Naive thymus-derived CD8-positive, alpha-beta T cell (primary cell): ENCODE results near the gene ZNF175. TPM values are rescaled to one million over a fixed set of nuclear protein-coding genes. Genes with fewer than 3 reads are reported as not detected.
A peak's percentile ranks its signal among the peaks of the same experiment; 100 is the strongest.
"Not testable (repeated sequence)": the region's sequence is repeated elsewhere in the genome, so short reads cannot be mapped to it uniquely, and the experiment has no call there.

Experiments used
- ATAC-seq, 2 donors: fragments of 150-1000 bp; cut with Tn5 transposase in 1 of 2; sonication (Bioruptor Pico), chemical (Tn5 transposase) in 1 of 2; 1 replicate in 1 of 2; 2 replicates in 1 of 2; pipeline ENCODE4 v1.10.0; 2021; ENCODE audit warnings: mild to moderate bottlenecking in 2 of 2, moderate library complexity in 2 of 2
- POLR2A ChIA-PET: fragments of 350-600 bp; sonication (Branson Sonifier 250); formaldehyde crosslinking; loops from one replicate; lab custom pipeline; 2021; ENCODE audit warnings: antibody characterized with exemption; lab: Charles Lee
- DNase-seq, 10 donors: peaks; one replicate each; pipeline versions ENCODE4 v3.0.0 to v3.0.0-alpha.2; 2020 to 2022
- H3K27ac Mint-ChIP-seq, 10 donors: one replicate each; pipeline ENCODE4 v1.8.0; 2020 to 2022; ENCODE audit warnings: mild to moderate bottlenecking in 10 of 10, mixed read lengths in 10 of 10, moderate library complexity in 4 of 10, inconsistent platforms in 1 of 10
- H3K27me3 Mint-ChIP-seq, 5 donors: one replicate each; pipeline ENCODE4 v1.8.0; 2021 to 2022; ENCODE audit warnings: mixed read lengths in 5 of 5
- H3K36me3 Mint-ChIP-seq, 3 donors: one replicate each; pipeline ENCODE4 v1.8.0; 2020 to 2022; ENCODE audit warnings: mixed read lengths in 3 of 3, mild to moderate bottlenecking in 2 of 3, inconsistent platforms in 1 of 3
- H3K4me1 Mint-ChIP-seq, 4 donors: one replicate each; pipeline ENCODE4 v1.8.0; 2021 to 2022; ENCODE audit warnings: mixed read lengths in 4 of 4
- H3K4me3 Mint-ChIP-seq, 10 donors: one replicate each; pipeline ENCODE4 v1.8.0; 2020 to 2022; ENCODE audit warnings: mild to moderate bottlenecking in 10 of 10, mixed read lengths in 10 of 10, moderate library complexity in 6 of 10, inconsistent platforms in 1 of 10
- H3K9me3 Mint-ChIP-seq, 9 donors: one replicate each; pipeline ENCODE4 v1.8.0; 2020 to 2022; ENCODE audit warnings: mixed read lengths in 9 of 9, mild to moderate bottlenecking in 3 of 9, inconsistent platforms in 1 of 9, moderate library complexity in 1 of 9
- polyA plus RNA-seq, 3 donors: library from polyadenylated mRNA; unstranded; fragments of 300-500 nt; fragmentation: Illumina TruSeq; gene quantifications; one replicate each; pipeline ENCODE4 v1.2.3, GENCODE V29; 2021
- total RNA-seq, 8 experiments: library from RNA in 2 of 8; stranded (reverse) in 2 of 8; gene quantifications; one replicate each; pipeline ENCODE4 v1.2.3 and lab custom pipeline; 2021 to 2026

ZNF175 gene
- total and polyA plus RNA-seq, 5 experiments from 2014 or later, result 1.9 to 21.0 (median 3.7) TPM

DNA sequence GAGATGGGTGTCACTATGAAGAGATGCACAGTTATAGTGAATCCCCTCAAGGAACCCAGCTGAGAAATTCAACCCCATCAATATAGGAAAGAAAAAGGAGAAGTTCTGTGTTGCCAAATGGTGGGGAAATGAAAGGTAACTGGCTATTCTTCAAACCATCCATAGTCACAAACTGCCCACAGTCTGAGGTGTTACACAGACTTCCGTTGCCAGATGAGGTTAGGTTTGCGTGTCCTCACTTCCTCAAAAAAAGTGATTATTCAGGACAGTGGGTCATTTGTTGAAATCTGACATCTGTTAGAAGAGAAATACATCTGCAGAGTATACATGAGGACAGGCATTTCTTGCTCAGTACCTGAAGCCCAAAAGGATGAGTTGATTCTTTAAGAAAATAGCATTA is 50.1 kb downstream of the ZNF175 start:
- ATAC-seq (no peak), DNase-seq (no peak)
- H3K9me3 Mint-ChIP-seq, result peaks cover 0 to 4% (median 0%) of the 10 kb centered on the region in 9 donors
- peaks cover 0 to 8% (median 2%) of the 10 kb centered on the region in 4 donors for H3K4me1 Mint-ChIP-seq
- POLR2A ChIA-PET, result no interaction called here
- H3K27ac Mint-ChIP-seq, result no peak overlapping the region
- H3K36me3 Mint-ChIP-seq, result peaks cover 0 to 4% (median 0%) of the 10 kb centered on the region in 3 donors
- H3K4me3 Mint-ChIP-seq, result no peak overlapping the region
- peaks cover 15 to 36% (median 18%) of the 10 kb centered on the region in 5 donors for H3K27me3 Mint-ChIP-seq

DNA sequence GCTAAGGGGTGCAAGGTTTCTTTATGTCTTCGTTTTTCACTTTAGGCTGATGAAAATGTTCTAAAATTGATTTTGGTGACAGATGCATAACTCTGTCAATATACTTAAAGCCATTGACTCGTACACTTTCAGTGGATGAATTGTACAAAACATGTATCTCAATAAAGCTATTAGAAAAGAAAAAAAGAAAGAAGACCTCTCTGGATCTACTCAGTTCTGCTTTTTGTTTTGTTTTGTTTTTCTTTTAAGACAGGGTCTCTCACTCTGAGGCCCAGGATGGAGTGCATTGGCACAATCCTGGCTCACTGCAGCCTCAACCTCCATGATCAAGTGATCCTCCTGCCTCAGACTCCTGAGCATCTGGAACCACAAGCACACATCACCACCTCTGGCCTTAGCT is 55.6 kb downstream of the ZNF175 start:
- POLR2A ChIA-PET, result no interaction called here
- H3K9me3 Mint-ChIP-seq, result peaks cover 0 to 4% (median 0%) of the 10 kb centered on the region in 9 donors
- H3K4me3 Mint-ChIP-seq, result no peak overlapping the region
- DNase-seq, result no peak
- H3K27ac Mint-ChIP-seq, result no peak overlapping the region
- peaks cover 14 to 64% (median 32%) of the 10 kb centered on the region in 5 donors for H3K27me3 Mint-ChIP-seq
- ATAC-seq, result no peak
- H3K36me3 Mint-ChIP-seq, result peaks cover 0 to 4% (median 0%) of the 10 kb centered on the region in 3 donors
- H3K4me1 Mint-ChIP-seq, result peaks cover 0 to 17% (median under 1%) of the 10 kb centered on the region in 4 donors

DNA sequence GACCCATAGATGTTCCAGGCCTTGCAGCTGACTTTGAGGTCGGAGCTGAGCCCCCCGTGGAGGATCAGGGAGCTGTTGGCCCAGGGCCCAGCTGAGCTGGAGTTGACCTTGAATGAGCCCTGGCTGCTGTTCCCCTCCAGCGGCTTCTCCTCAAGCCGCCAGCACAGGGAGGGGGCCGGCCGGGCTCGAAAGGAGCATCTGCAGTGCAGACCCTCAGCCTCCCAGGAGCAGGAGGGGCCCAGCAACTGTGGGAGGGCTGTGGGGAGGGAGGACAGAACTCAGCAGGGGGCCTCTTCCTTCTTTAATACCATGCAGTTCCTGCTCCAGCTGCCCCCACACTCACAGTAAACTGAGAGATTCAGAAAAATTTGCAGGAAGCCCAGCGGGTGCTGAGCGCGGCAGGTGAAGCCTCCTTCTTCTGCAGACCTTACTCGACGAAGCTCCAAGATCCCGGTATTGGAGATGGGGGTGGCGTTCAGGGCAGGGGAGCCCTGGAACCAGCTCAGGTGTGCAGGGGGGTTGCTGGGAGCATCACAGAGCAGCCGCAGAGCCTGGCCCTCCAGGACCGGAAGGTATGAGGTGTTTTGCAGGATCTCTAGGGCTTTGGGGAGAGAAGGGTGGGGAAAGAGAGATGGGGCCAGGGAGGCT is 56.5 kb downstream of the ZNF175 start:
- POLR2A ChIA-PET, result no interaction called here
- Mint-ChIP-seq H3K27me3 (peaks cover 11 to 72% (median 32%) of the 10 kb centered on the region in 5 donors), H3K9me3 (peaks cover 0 to 2% (median 0%) of the 10 kb centered on the region in 9 donors), H3K27ac (no peak overlapping the region), H3K4me3 (no peak overlapping the region), H3K4me1 (peaks cover 0 to 17% (median under 1%) of the 10 kb centered on the region in 4 donors), H3K36me3 (peaks cover 0 to 4% (median 0%) of the 10 kb centered on the region in 3 donors)
- DNase-seq (no peak), ATAC-seq (no peak)

DNA sequence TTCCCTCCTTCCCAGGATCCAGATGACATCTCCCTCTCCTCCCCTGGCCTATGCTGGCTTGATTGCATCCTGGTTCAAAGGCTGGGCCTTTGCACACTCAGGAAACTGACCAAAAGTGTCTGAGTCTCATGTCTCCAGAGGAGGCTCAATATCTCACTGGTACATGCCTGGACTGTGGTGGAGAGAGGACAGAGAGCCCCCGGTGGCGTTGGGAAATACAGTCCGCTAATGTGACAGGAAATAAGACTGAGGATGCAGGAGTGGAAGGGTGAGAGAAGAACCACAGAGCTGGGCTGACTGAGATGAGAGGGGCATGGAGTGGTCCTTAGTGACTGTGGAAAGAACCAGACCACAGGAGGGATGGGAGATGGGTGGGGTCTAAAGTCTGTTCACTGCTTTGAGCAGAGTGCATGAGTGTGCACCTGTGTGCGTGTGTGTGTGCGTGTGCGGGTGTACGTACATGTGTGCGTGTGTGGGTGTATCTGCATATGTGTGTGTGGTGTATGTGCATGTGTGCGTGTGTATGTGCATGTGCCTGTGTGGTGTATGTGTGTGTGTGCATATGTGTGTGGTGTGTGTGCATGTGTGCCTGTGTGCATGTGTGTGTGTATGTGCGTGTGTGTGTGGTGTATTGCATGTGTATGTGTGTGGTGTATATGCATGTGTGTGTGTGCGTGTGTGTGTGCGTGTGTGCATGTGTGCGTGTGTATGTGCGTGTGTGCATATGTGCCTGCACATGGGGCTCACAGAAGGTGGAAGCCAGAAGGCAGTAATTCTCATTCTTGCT is 57.3 kb downstream of the ZNF175 start:
- no peak overlapping the region for H3K4me3 Mint-ChIP-seq
- H3K9me3 Mint-ChIP-seq, result no peaks in the 10 kb centered on the region
- POLR2A ChIA-PET, result no interaction called here
- peaks cover 10 to 65% (median 32%) of the 10 kb centered on the region in 5 donors for H3K27me3 Mint-ChIP-seq
- no peak overlapping the region for H3K27ac Mint-ChIP-seq
- peaks cover 0 to 17% (median under 1%) of the 10 kb centered on the region in 4 donors for H3K4me1 Mint-ChIP-seq
- DNase-seq (no peak), ATAC-seq (no peak)
- H3K36me3 Mint-ChIP-seq, result peaks cover 0 to 4% (median 0%) of the 10 kb centered on the region in 3 donors

DNA sequence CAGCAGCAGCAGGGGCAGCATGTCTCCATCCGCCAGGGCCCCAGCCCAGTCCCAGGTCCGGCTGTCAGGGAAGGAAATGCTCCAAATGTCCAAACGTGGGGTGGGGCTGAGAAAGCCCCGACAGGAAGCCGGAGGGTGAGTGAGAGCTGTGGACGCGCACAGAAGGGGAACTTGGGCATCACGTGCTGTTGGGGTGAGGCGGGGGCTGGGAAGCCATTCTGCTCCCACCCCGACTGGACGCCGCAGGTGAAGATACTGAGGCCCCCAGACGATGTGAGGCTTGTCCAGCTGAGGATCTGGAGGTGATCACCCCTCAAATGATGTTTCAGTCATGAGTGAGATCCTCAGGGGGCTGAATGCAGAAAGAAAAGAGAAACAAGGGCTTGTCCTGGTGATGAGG is 59.2 kb downstream of the ZNF175 start, which contains the start of gene SIGLEC5:
Gene SIGLEC5, minus strand, starts transcription at position 87 of the 400 bp plus-strand sequence. Its CDS starts 66 bp downstream, at position 21.
- H3K27me3 Mint-ChIP-seq, result peaks cover 4 to 47% (median 24%) of the 10 kb centered on the region in 5 donors
- peak within 1 kb of the TSS in 1 of 10 donors; percentile 40 for H3K27ac Mint-ChIP-seq
- H3K36me3 Mint-ChIP-seq, H3K9me3 Mint-ChIP-seq, ATAC-seq, POLR2A ChIA-PET, DNase-seq: not testable (repeated sequence)
- H3K4me1 Mint-ChIP-seq, result peaks cover 0 to 17% (median 0%) of the 10 kb centered on the region in 4 donors
- peak within 1 kb of the TSS in 1 of 10 donors; percentile 51 for H3K4me3 Mint-ChIP-seq

DNA sequence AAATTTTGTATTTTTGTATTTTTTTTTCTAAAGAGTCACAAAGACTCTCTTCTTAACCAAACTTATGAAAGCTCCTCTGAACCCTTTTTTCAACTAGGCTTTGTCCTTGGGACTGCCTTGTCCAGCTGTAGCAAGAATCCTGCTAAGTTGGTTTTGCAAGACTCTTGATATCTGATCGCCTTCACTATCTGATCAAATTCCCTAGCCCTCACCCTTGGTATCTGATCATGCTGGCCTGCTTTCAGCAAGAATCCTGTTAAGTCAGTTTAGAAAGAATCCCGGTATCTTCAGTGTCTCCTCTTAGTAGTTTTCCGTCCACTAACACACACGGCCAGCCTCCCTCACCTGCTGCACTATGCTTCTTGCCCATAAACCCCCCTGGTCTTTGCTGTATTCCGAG is 61.0 kb downstream of the ZNF175 start:
- no peak for ATAC-seq
- DNase-seq, result no peak
- POLR2A ChIA-PET, result no interaction called here
- Mint-ChIP-seq H3K27me3 (peaks cover 0 to 43% (median 18%) of the 10 kb centered on the region in 5 donors), H3K4me3 (no peak overlapping the region), H3K36me3 (peaks cover 0 to 6% (median 0%) of the 10 kb centered on the region in 3 donors), H3K4me1 (peaks cover 0 to 14% (median 0%) of the 10 kb centered on the region in 4 donors), H3K9me3 (peaks cover 0 to 6% (median 0%) of the 10 kb centered on the region in 9 donors), H3K27ac (no peak overlapping the region)

DNA sequence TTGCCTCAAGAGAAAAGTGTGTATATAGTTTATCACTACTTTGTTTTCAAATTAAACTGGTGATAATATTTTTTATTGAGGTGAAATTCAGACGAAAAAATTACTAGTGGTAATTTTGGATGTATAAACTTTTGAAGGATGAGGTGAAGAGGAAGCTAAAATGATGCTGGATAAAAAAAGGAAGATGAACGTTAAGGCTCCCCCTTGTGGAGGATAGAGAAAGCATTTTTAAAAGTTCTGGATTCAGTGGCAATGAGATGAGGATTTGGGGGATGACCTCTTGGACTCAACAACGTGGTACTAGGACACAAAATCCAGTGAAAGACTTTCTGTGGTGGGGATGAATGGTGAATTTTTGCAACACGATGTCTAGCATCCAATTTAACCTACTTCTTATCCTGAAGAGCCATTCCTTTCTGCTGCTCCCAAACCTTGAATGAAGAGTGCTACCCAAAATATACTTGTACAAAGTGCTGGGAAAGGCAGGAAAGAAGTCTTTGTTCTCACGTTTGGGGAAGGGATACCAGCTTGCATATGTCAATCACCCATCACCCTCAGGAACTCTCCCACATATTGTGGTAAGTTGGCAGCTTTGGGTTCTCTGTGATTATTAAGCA is 66.4 kb downstream of the ZNF175 start:
- Mint-ChIP-seq H3K27ac (no peak overlapping the region), H3K4me1 (no peaks in the 10 kb centered on the region), H3K4me3 (no peak overlapping the region), H3K9me3 (peaks cover 0 to 14% (median 2%) of the 10 kb centered on the region in 9 donors), H3K27me3 (peaks cover 0 to 61% (median 29%) of the 10 kb centered on the region in 5 donors), H3K36me3 (peaks cover 0 to 12% (median 0%) of the 10 kb centered on the region in 3 donors)
- POLR2A ChIA-PET, result no interaction called here
- no peak for ATAC-seq
- DNase-seq, result no peak

DNA sequence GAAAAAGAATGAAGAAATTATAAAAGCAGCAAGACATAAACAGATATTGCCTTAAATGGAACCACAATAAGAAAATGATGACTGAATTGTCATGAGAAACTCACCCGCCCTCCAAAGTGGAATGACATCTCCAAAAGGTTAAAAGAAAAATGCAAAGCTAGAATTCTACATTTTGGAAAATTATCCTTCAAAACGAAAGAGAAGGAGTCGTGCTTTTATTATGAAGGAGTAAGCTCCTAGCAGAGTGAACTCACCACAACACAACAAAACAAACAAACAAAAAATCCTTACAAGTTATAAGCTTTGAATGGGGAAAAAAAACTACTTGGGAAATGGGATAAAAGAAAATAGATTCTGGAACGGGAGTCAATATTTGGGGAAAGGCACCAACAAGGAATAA is 68.8 kb downstream of the ZNF175 start:
- Mint-ChIP-seq H3K27me3 (peaks cover 0 to 82% (median 39%) of the 10 kb centered on the region in 5 donors), H3K4me1 (peaks cover 0 to 4% (median under 1%) of the 10 kb centered on the region in 4 donors), H3K36me3 (peaks cover 0 to 12% (median 0%) of the 10 kb centered on the region in 3 donors), H3K9me3 (peaks cover 0 to 14% (median 2%) of the 10 kb centered on the region in 9 donors), H3K4me3 (no peak overlapping the region), H3K27ac (no peak overlapping the region)
- POLR2A ChIA-PET, result no interaction called here
- ATAC-seq (no peak), DNase-seq (no peak)

DNA sequence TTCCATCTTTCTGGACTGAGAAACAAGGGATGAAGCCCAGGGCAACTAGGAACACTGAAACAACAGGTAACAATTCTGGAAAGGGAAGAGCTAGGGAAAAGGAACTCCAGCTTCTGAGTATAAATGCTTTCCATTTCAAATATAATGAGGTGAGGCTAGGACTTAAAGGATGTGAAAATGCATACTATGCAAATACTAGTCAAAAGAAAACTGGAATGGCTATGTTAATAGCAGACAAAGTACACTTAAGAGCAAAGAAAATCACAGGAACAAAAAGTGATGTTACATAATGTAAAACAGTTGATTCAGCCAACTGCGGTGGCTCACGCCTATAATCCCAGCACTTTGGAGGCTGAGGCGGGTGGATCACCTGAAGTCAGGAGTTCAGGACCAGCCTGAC is 69.3 kb downstream of the ZNF175 start:
- Mint-ChIP-seq H3K4me1 (peaks cover 0 to 4% (median under 1%) of the 10 kb centered on the region in 4 donors), H3K36me3 (peaks cover 0 to 12% (median 0%) of the 10 kb centered on the region in 3 donors), H3K9me3 (peaks cover 0 to 14% (median 2%) of the 10 kb centered on the region in 9 donors), H3K27ac (no peak overlapping the region), H3K4me3 (no peak overlapping the region), H3K27me3 (peaks cover 0 to 87% (median 43%) of the 10 kb centered on the region in 5 donors)
- POLR2A ChIA-PET, result no interaction called here
- DNase-seq, result no peak
- ATAC-seq, result no peak

DNA sequence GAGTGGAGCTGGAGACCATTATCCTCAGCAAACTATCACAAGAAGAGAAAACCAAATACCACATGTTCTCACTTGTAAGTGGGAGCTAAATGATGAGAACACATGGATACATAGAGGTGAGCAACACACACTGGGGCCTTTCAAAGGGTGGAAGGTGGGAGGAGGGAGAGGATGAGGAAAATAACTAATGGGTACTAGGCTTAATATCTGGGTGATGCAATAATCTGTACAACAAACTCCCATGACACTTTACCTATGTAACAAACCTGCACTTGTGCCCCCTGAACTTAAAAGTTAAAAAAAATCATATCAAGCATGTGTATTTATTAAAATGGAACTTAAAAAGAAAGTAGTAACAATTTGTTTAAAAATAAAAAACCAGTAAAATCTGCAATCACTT is 70.6 kb downstream of the ZNF175 start:
- Mint-ChIP-seq H3K4me3 (no peak overlapping the region), H3K9me3 (peaks cover 0 to 13% (median 2%) of the 10 kb centered on the region in 9 donors), H3K36me3 (peaks cover 0 to 11% (median 0%) of the 10 kb centered on the region in 3 donors), H3K4me1 (peaks cover 0 to 4% (median under 1%) of the 10 kb centered on the region in 4 donors), H3K27ac (no peak overlapping the region), H3K27me3 (peaks cover 0 to 85% (median 43%) of the 10 kb centered on the region in 5 donors)
- POLR2A ChIA-PET, result no interaction called here
- ATAC-seq, result no peak
- no peak for DNase-seq
